ENCODE results near the gene MS4A8. TPM values are rescaled to one million over a fixed set of nuclear protein-coding genes. Genes with fewer than 3 reads are reported as not detected.

Gene MS4A8
- total RNA-seq, 1 experiment from 2014 or later: not detected

GRCh38 chr11:60699936-60700335 lies 524 bp downstream of the MS4A8 start:
- Mint-ChIP-seq H3K36me3 (no peaks in the 10 kb centered on the region), H3K4me3 (no peak overlapping the region), H3K4me1 (peaks cover 7% of the 10 kb centered on the region), H3K27ac (no peak overlapping the region), H3K27me3 (ENCODE audit: low read depth) (peaks cover 3% of the 10 kb centered on the region; the same call in 1 of the 2 replicates), H3K9me3 (no peaks in the 10 kb centered on the region)
- POLR2A ChIA-PET: no interaction called here
- no peak for DNase-seq (ENCODE audit: low spot score)
- no peak for ATAC-seq
- TF ChIP-seq ZNF232 (CRISPR knock-in tag; IDR thresholded peaks at IDR 0.05): no peak
- no peak for TF ChIP-seq AFF4 (CRISPR knock-in tag; IDR thresholded peaks at IDR 0.05; ENCODE audit: borderline replicate concordance)
- TF ChIP-seq STAT6 (CRISPR knock-in tag; conservative IDR thresholded peaks at IDR 0.05; ENCODE audit: low read depth): no peak
- TF ChIP-seq E2F1 (CRISPR knock-in tag; IDR thresholded peaks at IDR 0.05): no peak
- TF ChIP-seq E2F5 (CRISPR knock-in tag; IDR thresholded peaks at IDR 0.05): no peak
- TF ChIP-seq CREM (CRISPR knock-in tag; IDR thresholded peaks at IDR 0.05): no peak
- no peak for TF ChIP-seq ZNF281 (CRISPR knock-in tag; IDR thresholded peaks at IDR 0.05)
- TF ChIP-seq ZNF425 (CRISPR knock-in tag; conservative IDR thresholded peaks at IDR 0.05): no peak
- TF ChIP-seq ATF1 (CRISPR knock-in tag; IDR thresholded peaks at IDR 0.05): no peak
- TF ChIP-seq IRF1 (CRISPR knock-in tag; IDR thresholded peaks at IDR 0.05): no peak
- no peak for TF ChIP-seq FOXP4 (CRISPR knock-in tag; IDR thresholded peaks at IDR 0.05)
- no peak for TF ChIP-seq ZNF532 (CRISPR knock-in tag; IDR thresholded peaks at IDR 0.05; ENCODE audit: borderline replicate concordance)
- CTCF ChIA-PET: interaction anchor here (1.3 to 5.0 kb wide), 5 partner anchors 43 to 352 kb away, joined by 3 to 31 read pairs (median 4); partner anchors contain the start of gene MS4A15
